GM23248 (cell line): ENCODE results near the gene BSCL2.

ENCODE experiments used
- EZH2 ChIP-seq: fragments of 200-600 bp; sonication (generic); IDR thresholded peaks from 2 replicates; pipeline ENCODE4 v1.6.1; 2018; ENCODE audit warnings: antibody characterized with exemption, mild to moderate bottlenecking; ENCODE audit not compliant: insufficient read depth, poor library complexity, severe bottlenecking
- EZH2phosphoT487 ChIP-seq: fragments of 200-600 bp; sonication (generic); IDR thresholded peaks from 2 replicates; pipeline ENCODE4 v1.6.1; 2018; ENCODE audit warnings: antibody characterized with exemption, moderate library complexity, mild to moderate bottlenecking, low read depth; ENCODE audit not compliant: insufficient read depth

DNA sequence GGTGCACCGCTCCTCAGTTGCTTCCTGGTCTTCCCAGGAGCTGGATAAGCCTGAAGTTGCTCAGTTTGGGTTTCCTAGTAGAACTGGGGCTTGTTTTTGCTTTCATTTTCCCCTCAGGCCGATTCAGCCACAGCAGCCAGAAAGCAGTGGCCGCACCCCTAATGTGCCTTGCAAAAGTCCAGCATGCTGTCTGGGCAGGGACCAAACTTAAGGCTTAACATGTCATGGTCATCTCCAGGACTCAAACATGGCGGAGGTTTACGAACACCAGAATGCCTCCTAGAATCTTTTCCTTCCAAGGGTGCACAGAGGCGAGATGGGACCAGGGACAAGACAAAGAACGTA is 2.7 kb upstream of the BSCL2 start:
- TF ChIP-seq EZH2phosphoT487, result no peak
- no peak for TF ChIP-seq EZH2
